ENCODE data around the gene MADCAM1. TPM values are rescaled to one million over a fixed set of nuclear protein-coding genes. Genes with fewer than 3 reads are reported as not detected.
"Not testable (repeated sequence)": the region's sequence is repeated elsewhere in the genome, so short reads cannot be mapped to it uniquely, and the experiment has no call there.

The MADCAM1 gene
- polyA plus RNA-seq (ENCODE audit: insufficient read length in 3 of 3) = 1 to 10 TPM; 3.4 to 6.5 (median 3.6) TPM
- long read RNA-seq, donor 1 = 0 reads
- long read RNA-seq, donor 2 = 0 reads
- long read RNA-seq, donor 3 = 0 reads
- long read RNA-seq, donor 4, partial matches to known transcripts = 0 of 1 reads
- long read RNA-seq, donor 4, other reads (novel, unspliced or antisense) = 0 of 1 reads
- long read RNA-seq, donor 5 = 0 reads
- long read RNA-seq, donor 6, partial matches to known transcripts = 0 of 1 reads
- long read RNA-seq, donor 6, other reads (novel, unspliced or antisense) = 0 of 1 reads
- long read RNA-seq, donor 7, partial matches to known transcripts = 0 of 1 reads
- long read RNA-seq, donor 7, other reads (novel, unspliced or antisense) = 0 of 1 reads
- long read RNA-seq, donor 8 = 0 reads
- long read RNA-seq, donor 9, partial matches to known transcripts = 0 of 1 reads
- long read RNA-seq, donor 9, other reads (novel, unspliced or antisense) = 0 of 1 reads
- long read RNA-seq, donor 10 = 0 reads
- long read RNA-seq, donor 11 = 0 reads
- long read RNA-seq, donor 12 = 0 reads
- long read RNA-seq, donor 13 = 0 reads
- long read RNA-seq, donor 14 = 0 reads
- long read RNA-seq, donor 15 = 0 reads
- long read RNA-seq, donor 16, transcript MADCAM1-201 (5 exons, 1,572 nt) = major isoform, 6 of 57 reads
- long read RNA-seq, donor 16, partial matches to known transcripts = 50 of 57 reads
- long read RNA-seq, donor 16, other reads (novel, unspliced or antisense) = 0 of 57 reads

GRCh38 chr19:496112-496665 is at the start of gene MADCAM1:
TSS of gene MADCAM1 (plus strand) at chr19:496486. CDS start at chr19:496500, 14 bp downstream.
- no peak for DNase-seq (ENCODE audit: extremely low read depth in 1 of 11, low read depth in 9 of 11, low spot score in 4 of 11)

- no peak for DNase-seq (ENCODE audit: extremely low read depth in 1 of 11, low read depth in 9 of 11, low spot score in 4 of 11)
Measured at GRCh38 chr19:447064-447426, 49.2 kb upstream of the MADCAM1 start.

- no peak for DNase-seq (ENCODE audit: extremely low read depth in 1 of 11, low read depth in 9 of 11, low spot score in 4 of 11)
Measured at GRCh38 chr19:447816-448560, 48.3 kb upstream of the MADCAM1 start.

- DNase-seq (ENCODE audit: extremely low read depth in 1 of 11, low read depth in 9 of 11, low spot score in 4 of 11) = no peak
Measured at GRCh38 chr19:449916-450315, 46.4 kb upstream of the MADCAM1 start.

GRCh38 chr19:450912-451481 is 45.3 kb upstream of the MADCAM1 start:
- DNase-seq (ENCODE audit: extremely low read depth in 1 of 11, low read depth in 9 of 11, low spot score in 4 of 11) = not testable (repeated sequence)

- no peak for DNase-seq (ENCODE audit: extremely low read depth in 1 of 11, low read depth in 9 of 11, low spot score in 4 of 11)
Measured at GRCh38 chr19:452829-453228, 43.5 kb upstream of the MADCAM1 start.

GRCh38 chr19:453606-454005 is 42.7 kb upstream of the MADCAM1 start:
- no peak for DNase-seq (ENCODE audit: extremely low read depth in 1 of 11, low read depth in 9 of 11, low spot score in 4 of 11)

- DNase-seq (ENCODE audit: extremely low read depth in 1 of 11, low read depth in 9 of 11, low spot score in 4 of 11) = no peak
Measured at GRCh38 chr19:455031-455705, 41.1 kb upstream of the MADCAM1 start.

GRCh38 chr19:455851-456546 is 40.3 kb upstream of the MADCAM1 start:
- no peak for DNase-seq (ENCODE audit: extremely low read depth in 1 of 11, low read depth in 9 of 11, low spot score in 4 of 11)

GRCh38 chr19:456547-457110 is 39.7 kb upstream of the MADCAM1 start:
- no peak for DNase-seq (ENCODE audit: extremely low read depth in 1 of 11, low read depth in 9 of 11, low spot score in 4 of 11)

GRCh38 chr19:457636-458035 is 38.6 kb upstream of the MADCAM1 start:
- no peak for DNase-seq (ENCODE audit: extremely low read depth in 1 of 11, low read depth in 9 of 11, low spot score in 4 of 11)

GRCh38 chr19:458091-459042 is 37.9 kb upstream of the MADCAM1 start:
- no peak for DNase-seq (ENCODE audit: extremely low read depth in 1 of 11, low read depth in 9 of 11, low spot score in 4 of 11)

- DNase-seq (ENCODE audit: extremely low read depth in 1 of 11, low read depth in 9 of 11, low spot score in 4 of 11) = peak in 4 of 11 donors; percentile 48 to 68 (median 63)
Measured at GRCh38 chr19:459724-460511, 36.4 kb upstream of the MADCAM1 start.

GRCh38 chr19:460877-461720 is 35.2 kb upstream of the MADCAM1 start, which contains the start of gene SHC2:
TSS of gene SHC2 (minus strand) at chr19:461033. CDS start at chr19:460996, 37 bp downstream.
- peak in 2 of 11 donors; percentile 46 to 56 for DNase-seq (ENCODE audit: extremely low read depth in 1 of 11, low read depth in 9 of 11, low spot score in 4 of 11)
